K562 (cell line): ENCODE measurements around the gene RAD54L. TPM values are rescaled to one million over a fixed set of nuclear protein-coding genes. Genes with fewer than 3 reads are reported as not detected.
A peak's percentile ranks its signal among the peaks of the same experiment; 100 is the strongest.

Experiments used
- CBFB ChIP-seq: sonication (generic); formaldehyde crosslinking; IDR thresholded peaks from 2 replicates; pipeline ENCODE4 v1.4.0; 2020; ENCODE audit warnings: mild to moderate bottlenecking, missing genetic modification reagents
- HCFC1 ChIP-seq: IDR thresholded peaks from 2 replicates; pipeline ENCODE4 v1.6.1; 2012; ENCODE audit warnings: low read depth, low read length, improper control_type of control experiment
- KLF13 ChIP-seq: fragments of 450-650 bp; IDR thresholded peaks from 2 replicates; pipeline ENCODE4 v1.6.1; 2016; ENCODE audit warnings: missing genetic modification characterization, low read depth, mild to moderate bottlenecking, missing compliant biosample characterization, moderate library complexity, borderline replicate concordance
- MED1 ChIP-seq: sonication (generic); formaldehyde crosslinking; IDR thresholded peaks from 2 replicates; pipeline ENCODE4 v1.8.1; 2023; ENCODE audit warnings: missing genetic modification reagents, borderline replicate concordance
- NFIC ChIP-seq: fragments of 450-650 bp; IDR thresholded peaks from 2 replicates; pipeline ENCODE4 v1.6.1; 2017; ENCODE audit warnings: mild to moderate bottlenecking, inconsistent platforms
- PHB2 ChIP-seq: fragments of 450-650 bp; IDR thresholded peaks from 2 replicates; pipeline ENCODE4 v1.6.1; 2017; ENCODE audit warnings: low read depth
- PTRF ChIP-seq: fragments of 450-650 bp; IDR thresholded peaks from 2 replicates; pipeline ENCODE4 v1.6.1; 2016; ENCODE audit warnings: mild to moderate bottlenecking, missing genetic modification characterization, missing compliant biosample characterization
- PYGO2 ChIP-seq: fragments of 450-650 bp; IDR thresholded peaks from 2 replicates; pipeline ENCODE4 v1.6.1; 2016; ENCODE audit warnings: mild to moderate bottlenecking, missing genetic modification characterization, moderate library complexity, missing compliant biosample characterization
- SAFB2 ChIP-seq: fragments of 200-400 bp; formaldehyde crosslinking; IDR thresholded peaks from 2 replicates; pipeline ENCODE4 v1.6.1; 2018; ENCODE audit warnings: borderline replicate concordance, low read length, low read depth, moderate library complexity; ENCODE audit not compliant: severe bottlenecking
- SMAD2 ChIP-seq: fragments of 150-350 bp; IDR thresholded peaks from 2 replicates; pipeline ENCODE4 v1.6.1; 2014; ENCODE audit warnings: low read depth, mild to moderate bottlenecking, low read length
- TARDBP ChIP-seq: fragments of 450-650 bp; IDR thresholded peaks from 2 replicates; pipeline ENCODE4 v1.6.1; 2016
- TEAD2 ChIP-seq: fragments of 450-650 bp; IDR thresholded peaks from 2 replicates; pipeline ENCODE4 v1.6.1; 2016; ENCODE audit warnings: missing genetic modification characterization, control low read depth, missing compliant biosample characterization
- U2AF1 ChIP-seq: fragments of 200-400 bp; formaldehyde crosslinking; optimal IDR thresholded peaks from 2 replicates; pipeline ENCODE3; 2017; ENCODE audit warnings: mild to moderate bottlenecking, low read depth, low read length, moderate library complexity
- ZNF146 ChIP-seq: IDR thresholded peaks from one replicate; pipeline ENCODE4 v1.6.1; 2018; ENCODE audit warnings: missing compliant biosample characterization; ENCODE audit not compliant: unreplicated experiment
- ZNF77 ChIP-seq: fragments of 250-450 bp; sonication (Bioruptor Pico); IDR thresholded peaks from 2 replicates; pipeline ENCODE4 v1.5.0; 2020
- ZZZ3 ChIP-seq: fragments of 450-650 bp; IDR thresholded peaks from 2 replicates; pipeline ENCODE4 v1.6.1; 2016; ENCODE audit warnings: antibody characterized with exemption, mild to moderate bottlenecking, moderate library complexity
- polyA plus RNA-seq, 8 experiments: library from polyadenylated mRNA; depleted of rRNA in 4 of 8; stranded (reverse) in 5 of 8; unstranded in 3 of 8; fragments of >200 nt; fragmentation: Nextera tagmentation in 2 of 8; fragmentation: Illumina TruSeq in 1 of 8; extraction: Ambion mirVana in 2 of 8; extraction: Trizol in 1 of 8; gene quantifications; 2 replicates each; pipeline versions ENCODE4 v1.2.1 to v1.2.3, GENCODE V29; 2011 to 2014; ENCODE audit warnings: inconsistent platforms in 1 of 8, missing spikeins in 1 of 8
- total RNA-seq, 7 experiments: library from RNA; depleted of rRNA in 6 of 7; stranded (reverse); fragments of >200 nt in 6 of 7; fragmentation: Illumina TruSeq in 2 of 7; extraction: Trizol in 2 of 7; gene quantifications; 2 replicates each; pipeline versions ENCODE4 v1.2.1 to v1.2.3, GENCODE V29; 2011 to 2021; ENCODE audit warnings: low replicate concordance in 1 of 7
- TF ChIP-seq, protein P1 (sequence below): fragments of 250-450 bp; sonication (Bioruptor Pico); IDR thresholded peaks from 2 replicates; pipeline ENCODE4 v1.5.0; 2021
- TF ChIP-seq, protein P2 (sequence below): IDR thresholded peaks from 3 replicates; pipeline ENCODE4 v1.6.1; 2011; ENCODE audit warnings: borderline replicate concordance, mild to moderate bottlenecking; ENCODE audit not compliant: insufficient read length, insufficient read depth
- TF ChIP-seq, protein P3 (sequence below): sonication (generic); formaldehyde crosslinking; IDR thresholded peaks from 2 replicates; pipeline ENCODE4 v1.8.1; 2023; ENCODE audit warnings: mild to moderate bottlenecking, missing genetic modification reagents
- TF ChIP-seq, protein P4 (sequence below): sonication (generic); formaldehyde crosslinking; IDR thresholded peaks from 2 replicates; pipeline ENCODE4 v1.4.0; 2020; ENCODE audit warnings: mild to moderate bottlenecking, missing genetic modification reagents
- TF ChIP-seq, protein P5 (sequence below), 3 experiments: fragments of 200-800 bp in 1 of 3; sonication (Bioruptor generic) in 1 of 3; sonication (generic) in 1 of 3; formaldehyde crosslinking in 1 of 3; IDR thresholded peaks; 2 replicates each; pipeline versions ENCODE4 v1.6.1 to v1.8.0; 2016 to 2022; ENCODE audit warnings: mild to moderate bottlenecking in 2 of 3, missing compliant biosample characterization in 2 of 3, missing genetic modification characterization in 2 of 3, missing genetic modification reagents in 1 of 3

RAD54L gene
- total and polyA plus RNA-seq, 9 of the 15 experiments (the other 6 are each of a cell fraction or from before 2014, with no cell fraction given), result 17.9 to 92.3 (median 37.5) TPM

DNA sequence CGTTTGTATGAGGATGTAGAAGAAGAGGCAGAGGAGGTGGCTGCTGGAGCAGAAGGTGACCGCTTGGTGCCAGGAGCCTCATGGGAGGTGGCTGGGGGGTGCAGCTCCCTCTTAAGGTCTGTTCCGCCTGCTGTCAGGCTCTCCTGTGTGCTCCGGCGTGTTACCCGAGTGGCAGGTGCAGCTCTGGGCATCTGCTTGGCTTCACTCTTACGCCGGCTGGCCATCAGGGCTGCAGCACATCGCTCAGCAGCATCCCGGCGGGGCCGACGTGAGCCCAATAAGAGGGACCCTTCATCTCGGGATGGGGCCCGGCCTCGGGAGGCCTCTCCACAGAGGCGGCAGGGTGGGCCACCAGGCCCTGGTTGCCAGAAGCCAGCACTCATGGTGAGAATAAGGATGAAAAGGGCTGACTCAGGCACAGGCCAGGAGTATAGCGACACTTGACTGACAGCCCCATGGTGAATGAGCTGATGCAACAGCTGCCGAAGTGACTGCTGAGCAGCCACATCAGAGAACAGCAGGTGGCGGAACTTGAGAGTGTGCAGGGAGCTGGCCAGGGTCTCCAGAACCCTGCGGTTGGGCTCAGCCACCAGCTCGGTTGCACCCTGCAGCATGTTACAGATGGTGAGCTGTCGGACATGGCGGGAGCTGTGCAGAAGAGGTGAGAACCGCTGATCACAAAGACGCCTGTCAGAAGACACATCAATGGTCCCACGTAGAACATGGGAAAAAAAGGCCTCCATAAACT lies 38.3 kb downstream of the RAD54L start (continued):
- TF ChIP-seq KLF13 (no peak), NFIC (no peak), HCFC1 (0 out of 2 replicates have a peak, but pooled peaks have one; percentile 14), TARDBP (no peak), ZNF77 (CRISPR knock-in tag) (no peak), TEAD2 (no peak), ZNF146 (no peak), SAFB2 (no peak), PYGO2 (no peak), PHB2 (no peak), PTRF (no peak), MED1 (no peak; the same call in 1 of the 2 replicates), CBFB (CRISPR knock-in tag) (0 out of 2 replicates have a peak, but pooled peaks have one; percentile 45), SMAD2 (no peak), U2AF1 (no peak), ZZZ3 (no peak)
- TF ChIP-seq, protein P1, sequence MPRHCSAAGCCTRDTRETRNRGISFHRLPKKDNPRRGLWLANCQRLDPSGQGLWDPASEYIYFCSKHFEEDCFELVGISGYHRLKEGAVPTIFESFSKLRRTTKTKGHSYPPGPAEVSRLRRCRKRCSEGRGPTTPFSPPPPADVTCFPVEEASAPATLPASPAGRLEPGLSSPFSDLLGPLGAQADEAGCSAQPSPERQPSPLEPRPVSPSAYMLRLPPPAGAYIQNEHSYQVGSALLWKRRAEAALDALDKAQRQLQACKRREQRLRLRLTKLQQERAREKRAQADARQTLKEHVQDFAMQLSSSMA, result 0 out of 2 replicates have a peak, but pooled peaks have one; percentile 13
- TF ChIP-seq, protein P2, sequence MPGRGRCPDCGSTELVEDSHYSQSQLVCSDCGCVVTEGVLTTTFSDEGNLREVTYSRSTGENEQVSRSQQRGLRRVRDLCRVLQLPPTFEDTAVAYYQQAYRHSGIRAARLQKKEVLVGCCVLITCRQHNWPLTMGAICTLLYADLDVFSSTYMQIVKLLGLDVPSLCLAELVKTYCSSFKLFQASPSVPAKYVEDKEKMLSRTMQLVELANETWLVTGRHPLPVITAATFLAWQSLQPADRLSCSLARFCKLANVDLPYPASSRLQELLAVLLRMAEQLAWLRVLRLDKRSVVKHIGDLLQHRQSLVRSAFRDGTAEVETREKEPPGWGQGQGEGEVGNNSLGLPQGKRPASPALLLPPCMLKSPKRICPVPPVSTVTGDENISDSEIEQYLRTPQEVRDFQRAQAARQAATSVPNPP, result no peak
- TF ChIP-seq, protein P3, sequence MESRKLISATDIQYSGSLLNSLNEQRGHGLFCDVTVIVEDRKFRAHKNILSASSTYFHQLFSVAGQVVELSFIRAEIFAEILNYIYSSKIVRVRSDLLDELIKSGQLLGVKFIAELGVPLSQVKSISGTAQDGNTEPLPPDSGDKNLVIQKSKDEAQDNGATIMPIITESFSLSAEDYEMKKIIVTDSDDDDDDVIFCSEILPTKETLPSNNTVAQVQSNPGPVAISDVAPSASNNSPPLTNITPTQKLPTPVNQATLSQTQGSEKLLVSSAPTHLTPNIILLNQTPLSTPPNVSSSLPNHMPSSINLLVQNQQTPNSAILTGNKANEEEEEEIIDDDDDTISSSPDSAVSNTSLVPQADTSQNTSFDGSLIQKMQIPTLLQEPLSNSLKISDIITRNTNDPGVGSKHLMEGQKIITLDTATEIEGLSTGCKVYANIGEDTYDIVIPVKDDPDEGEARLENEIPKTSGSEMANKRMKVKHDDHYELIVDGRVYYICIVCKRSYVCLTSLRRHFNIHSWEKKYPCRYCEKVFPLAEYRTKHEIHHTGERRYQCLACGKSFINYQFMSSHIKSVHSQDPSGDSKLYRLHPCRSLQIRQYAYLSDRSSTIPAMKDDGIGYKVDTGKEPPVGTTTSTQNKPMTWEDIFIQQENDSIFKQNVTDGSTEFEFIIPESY, result peak; percentile 99
- TF ChIP-seq, protein P4, sequence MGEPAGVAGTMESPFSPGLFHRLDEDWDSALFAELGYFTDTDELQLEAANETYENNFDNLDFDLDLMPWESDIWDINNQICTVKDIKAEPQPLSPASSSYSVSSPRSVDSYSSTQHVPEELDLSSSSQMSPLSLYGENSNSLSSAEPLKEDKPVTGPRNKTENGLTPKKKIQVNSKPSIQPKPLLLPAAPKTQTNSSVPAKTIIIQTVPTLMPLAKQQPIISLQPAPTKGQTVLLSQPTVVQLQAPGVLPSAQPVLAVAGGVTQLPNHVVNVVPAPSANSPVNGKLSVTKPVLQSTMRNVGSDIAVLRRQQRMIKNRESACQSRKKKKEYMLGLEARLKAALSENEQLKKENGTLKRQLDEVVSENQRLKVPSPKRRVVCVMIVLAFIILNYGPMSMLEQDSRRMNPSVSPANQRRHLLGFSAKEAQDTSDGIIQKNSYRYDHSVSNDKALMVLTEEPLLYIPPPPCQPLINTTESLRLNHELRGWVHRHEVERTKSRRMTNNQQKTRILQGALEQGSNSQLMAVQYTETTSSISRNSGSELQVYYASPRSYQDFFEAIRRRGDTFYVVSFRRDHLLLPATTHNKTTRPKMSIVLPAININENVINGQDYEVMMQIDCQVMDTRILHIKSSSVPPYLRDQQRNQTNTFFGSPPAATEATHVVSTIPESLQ (CRISPR knock-in tag), result no peak
- TF ChIP-seq, protein P5, sequence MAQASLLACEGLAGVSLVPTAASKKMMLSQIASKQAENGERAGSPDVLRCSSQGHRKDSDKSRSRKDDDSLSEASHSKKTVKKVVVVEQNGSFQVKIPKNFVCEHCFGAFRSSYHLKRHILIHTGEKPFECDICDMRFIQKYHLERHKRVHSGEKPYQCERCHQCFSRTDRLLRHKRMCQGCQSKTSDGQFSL (CRISPR knock-in tag; IDR thresholded peaks at IDR 0.05), result peak; percentile 36; the same call in 1 of the 2 replicates
- TF ChIP-seq, protein P5 (tag; IDR thresholded peaks at IDR 0.05), result no peak
